ENCODE data around the gene TNRC18. TPM values are rescaled to one million over a fixed set of nuclear protein-coding genes. Genes with fewer than 3 reads are reported as not detected.
"Not testable (repeated sequence)": the region's sequence is repeated elsewhere in the genome, so short reads cannot be mapped to it uniquely, and the experiment has no call there.

The TNRC18 gene
- total RNA-seq, 1 experiment from 2014 or later = 159 TPM

DNA sequence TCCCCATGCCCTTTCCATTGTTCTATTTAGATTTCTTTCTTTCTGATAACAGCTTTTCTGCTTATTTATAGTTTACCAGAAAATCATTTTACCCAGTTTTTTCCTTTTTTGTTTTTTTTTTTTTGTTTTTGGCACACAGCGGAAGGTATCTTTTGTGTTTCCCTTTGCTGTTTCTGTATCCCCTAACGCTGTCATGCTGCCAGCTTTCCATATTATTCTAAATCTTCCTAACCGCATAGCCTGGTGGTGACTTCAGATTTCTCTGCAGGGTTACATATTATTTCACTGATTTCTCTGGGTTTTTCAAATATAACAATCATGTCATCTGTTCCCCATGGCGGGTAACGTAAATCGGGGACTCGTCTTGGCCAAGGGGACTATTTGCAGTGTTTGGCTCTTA lies 144.9 kb downstream of the TNRC18 start:
- H3K4me1 ChIP-seq (replicated peaks; ENCODE audit: insufficient read depth) = no peaks in the 10 kb centered on the region; the same call in 1 of the 2 replicates
- ChIA-PET POLR2A (ENCODE audit: unreplicated experiment) (interaction anchor here (0.7 kb wide), 1 partner anchor 102 kb away, joined by 3 read pairs; no protein-coding TSS in a partner anchor), CTCF (no interaction called here)
- intact Hi-C loops (cut with micrococcal nuclease; ENCODE audit: unreplicated experiment) = no loop called here
- H3K9me2 ChIP-seq (ENCODE audit: insufficient read depth) = no peaks in the 10 kb centered on the region
- no peak overlapping the region for H3K27ac ChIP-seq
- H3K4me3 ChIP-seq = no peak overlapping the region
- 0 out of 2 replicates have a peak, but pooled peaks cover 5% of the 10 kb centered on the region for H3F3A ChIP-seq (ENCODE audit: insufficient read depth, low read depth)
- H3K79me2 ChIP-seq (ENCODE audit: low read depth) = no peaks in the 10 kb centered on the region
- peaks cover 38% of the 10 kb centered on the region; the same call in 1 of the 2 replicates for H3K27me3 ChIP-seq (ENCODE audit: insufficient read depth, low read depth)
- no TSS peak for BruUV-seq (replicated peaks)
- H3K9me3 ChIP-seq (ENCODE audit: insufficient read depth, low read depth) = no peaks in the 10 kb centered on the region
- DNase-seq = no peak
- TF ChIP-seq EZH2 (IDR thresholded peaks at IDR 0.05; ENCODE audit: low read depth) = no peak
- TF ChIP-seq, protein P1, sequence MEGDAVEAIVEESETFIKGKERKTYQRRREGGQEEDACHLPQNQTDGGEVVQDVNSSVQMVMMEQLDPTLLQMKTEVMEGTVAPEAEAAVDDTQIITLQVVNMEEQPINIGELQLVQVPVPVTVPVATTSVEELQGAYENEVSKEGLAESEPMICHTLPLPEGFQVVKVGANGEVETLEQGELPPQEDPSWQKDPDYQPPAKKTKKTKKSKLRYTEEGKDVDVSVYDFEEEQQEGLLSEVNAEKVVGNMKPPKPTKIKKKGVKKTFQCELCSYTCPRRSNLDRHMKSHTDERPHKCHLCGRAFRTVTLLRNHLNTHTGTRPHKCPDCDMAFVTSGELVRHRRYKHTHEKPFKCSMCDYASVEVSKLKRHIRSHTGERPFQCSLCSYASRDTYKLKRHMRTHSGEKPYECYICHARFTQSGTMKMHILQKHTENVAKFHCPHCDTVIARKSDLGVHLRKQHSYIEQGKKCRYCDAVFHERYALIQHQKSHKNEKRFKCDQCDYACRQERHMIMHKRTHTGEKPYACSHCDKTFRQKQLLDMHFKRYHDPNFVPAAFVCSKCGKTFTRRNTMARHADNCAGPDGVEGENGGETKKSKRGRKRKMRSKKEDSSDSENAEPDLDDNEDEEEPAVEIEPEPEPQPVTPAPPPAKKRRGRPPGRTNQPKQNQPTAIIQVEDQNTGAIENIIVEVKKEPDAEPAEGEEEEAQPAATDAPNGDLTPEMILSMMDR (conservative IDR thresholded peaks at IDR 0.05) = no peak
- H3K36me3 ChIP-seq (ENCODE audit: low read depth) = no peaks in the 10 kb centered on the region
- no peak overlapping the region for H2AFZ ChIP-seq
- H4K20me1 ChIP-seq (ENCODE audit: insufficient read depth) = no peaks in the 10 kb centered on the region
- H3K4me2 ChIP-seq = no peak overlapping the region

DNA sequence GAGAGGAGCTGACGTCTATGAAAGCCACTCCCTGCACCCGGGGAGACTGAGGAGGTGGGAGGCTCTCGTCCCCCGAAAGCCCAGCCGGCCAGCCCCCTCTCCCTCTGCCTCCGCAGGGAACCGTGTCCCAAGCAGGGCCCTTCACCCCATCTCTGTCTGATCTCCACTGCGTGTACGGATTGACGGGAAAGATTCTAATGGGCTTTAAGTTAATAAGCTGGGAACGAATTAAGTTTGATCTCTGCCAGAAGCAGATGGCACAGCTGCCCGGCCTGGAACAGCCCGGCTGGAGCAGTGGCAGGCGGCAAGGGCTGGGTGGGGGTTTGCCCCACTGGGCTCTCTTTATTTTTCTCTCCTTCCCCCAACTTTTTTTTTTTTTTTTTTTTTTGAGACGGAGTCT lies 147.0 kb downstream of the TNRC18 start:
- Histone ChIP-seq H3K4me2 (no peak overlapping the region), H4K20me1 (ENCODE audit: insufficient read depth) (no peaks in the 10 kb centered on the region), H3K9me2 (ENCODE audit: insufficient read depth) (no peaks in the 10 kb centered on the region), H3F3A (ENCODE audit: insufficient read depth, low read depth) (0 out of 2 replicates have a peak, but pooled peaks cover 5% of the 10 kb centered on the region), H3K9me3 (ENCODE audit: insufficient read depth, low read depth) (no peaks in the 10 kb centered on the region), H2AFZ (no peak overlapping the region), H3K36me3 (ENCODE audit: low read depth) (no peaks in the 10 kb centered on the region), H3K4me1 (replicated peaks; ENCODE audit: insufficient read depth) (no peaks in the 10 kb centered on the region), H3K27me3 (ENCODE audit: insufficient read depth, low read depth) (peaks cover 52% of the 10 kb centered on the region; the same call in 1 of the 2 replicates), H3K4me3 (no peak overlapping the region), H3K79me2 (ENCODE audit: low read depth) (no peaks in the 10 kb centered on the region), H3K27ac (no peak overlapping the region)
- no peak for TF ChIP-seq EZH2 (IDR thresholded peaks at IDR 0.05; ENCODE audit: low read depth)
- TF ChIP-seq, protein P1 (conservative IDR thresholded peaks at IDR 0.05) = no peak
- ChIA-PET CTCF (no interaction called here), POLR2A (ENCODE audit: unreplicated experiment) (no interaction called here)
- intact Hi-C loops (cut with micrococcal nuclease; ENCODE audit: unreplicated experiment) = no loop called here
- DNase-seq = no peak
- BruUV-seq (replicated peaks) = no TSS peak

DNA sequence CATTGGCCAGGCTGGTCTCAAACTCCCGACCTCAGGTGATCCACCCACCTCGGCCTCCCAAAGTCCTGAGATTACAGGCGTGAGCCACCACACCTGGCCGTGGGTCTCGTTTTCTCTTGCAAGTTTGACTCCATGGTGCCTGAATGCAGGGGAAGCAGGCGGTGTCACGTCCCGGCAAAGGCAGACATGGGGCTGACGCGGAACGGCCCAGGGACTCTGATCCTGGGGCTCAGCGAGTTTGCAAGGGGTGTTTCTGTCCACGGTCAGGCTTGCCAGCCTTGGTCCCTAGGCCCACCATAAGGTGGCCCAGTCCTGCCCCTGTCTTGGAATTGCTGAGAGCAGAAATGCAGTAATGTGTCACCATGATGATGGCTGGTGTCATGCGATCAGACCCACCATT lies 147.5 kb downstream of the TNRC18 start:
- BruUV-seq (replicated peaks); H3K27ac ChIP-seq; DNase-seq; H3K79me2 ChIP-seq (ENCODE audit: low read depth); CTCF ChIA-PET; H2AFZ ChIP-seq; H3K4me1 ChIP-seq (replicated peaks; ENCODE audit: insufficient read depth); H3K4me2 ChIP-seq; POLR2A ChIA-PET (ENCODE audit: unreplicated experiment); intact Hi-C loops (cut with micrococcal nuclease; ENCODE audit: unreplicated experiment); H4K20me1 ChIP-seq (ENCODE audit: insufficient read depth); H3K36me3 ChIP-seq (ENCODE audit: low read depth); H3K9me2 ChIP-seq (ENCODE audit: insufficient read depth); H3K4me3 ChIP-seq; H3K9me3 ChIP-seq (ENCODE audit: insufficient read depth, low read depth); H3F3A ChIP-seq (ENCODE audit: insufficient read depth, low read depth): not testable (repeated sequence)
- H3K27me3 ChIP-seq (ENCODE audit: insufficient read depth, low read depth) = peaks cover 54% of the 10 kb centered on the region; the same call in 1 of the 2 replicates

DNA sequence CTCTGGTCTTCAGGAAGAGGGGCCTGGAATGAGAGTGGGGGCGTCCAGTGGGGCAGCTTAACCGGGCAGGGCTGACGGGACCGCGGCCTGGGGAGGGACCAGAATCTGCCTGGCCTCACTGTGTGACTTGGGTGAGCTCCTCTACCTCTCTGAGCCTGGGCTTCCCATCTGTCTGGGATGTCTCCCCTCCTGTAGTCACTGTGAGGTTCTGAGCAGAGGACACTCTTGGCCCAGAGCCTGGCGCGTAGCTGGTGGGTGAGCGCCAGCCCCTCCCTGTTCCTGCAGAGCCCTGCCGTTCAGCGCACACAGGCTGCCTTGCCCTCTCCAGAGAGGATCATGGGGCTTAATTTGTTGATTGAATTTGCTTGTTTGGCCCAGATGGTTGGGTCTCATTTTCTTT lies 148.1 kb downstream of the TNRC18 start:
- H3K9me2 ChIP-seq (ENCODE audit: insufficient read depth); H3K79me2 ChIP-seq (ENCODE audit: low read depth); CTCF ChIA-PET; H3F3A ChIP-seq (ENCODE audit: insufficient read depth, low read depth); H3K27ac ChIP-seq; intact Hi-C loops (cut with micrococcal nuclease; ENCODE audit: unreplicated experiment); H3K9me3 ChIP-seq (ENCODE audit: insufficient read depth, low read depth); DNase-seq; H2AFZ ChIP-seq; H4K20me1 ChIP-seq (ENCODE audit: insufficient read depth); H3K4me3 ChIP-seq; H3K4me1 ChIP-seq (replicated peaks; ENCODE audit: insufficient read depth); H3K4me2 ChIP-seq; BruUV-seq (replicated peaks); POLR2A ChIA-PET (ENCODE audit: unreplicated experiment); H3K36me3 ChIP-seq (ENCODE audit: low read depth): not testable (repeated sequence)
- peaks cover 58% of the 10 kb centered on the region; the same call in 1 of the 2 replicates for H3K27me3 ChIP-seq (ENCODE audit: insufficient read depth, low read depth)

GRCh38 chr7:5274985-5275431 lies 148.6 kb downstream of the TNRC18 start:
- H3K4me2 ChIP-seq; H3K9me3 ChIP-seq (ENCODE audit: insufficient read depth, low read depth); H3K9me2 ChIP-seq (ENCODE audit: insufficient read depth); POLR2A ChIA-PET (ENCODE audit: unreplicated experiment); intact Hi-C loops (cut with micrococcal nuclease; ENCODE audit: unreplicated experiment); BruUV-seq (replicated peaks); CTCF ChIA-PET; DNase-seq; H3K79me2 ChIP-seq (ENCODE audit: low read depth); H2AFZ ChIP-seq; H4K20me1 ChIP-seq (ENCODE audit: insufficient read depth); H3K4me1 ChIP-seq (replicated peaks; ENCODE audit: insufficient read depth); H3K36me3 ChIP-seq (ENCODE audit: low read depth); H3F3A ChIP-seq (ENCODE audit: insufficient read depth, low read depth); H3K4me3 ChIP-seq; H3K27ac ChIP-seq: not testable (repeated sequence)
- peaks cover 58% of the 10 kb centered on the region; the same call in 1 of the 2 replicates for H3K27me3 ChIP-seq (ENCODE audit: insufficient read depth, low read depth)
